ENCODE data around the gene TEX55. TPM values are rescaled to one million over a fixed set of nuclear protein-coding genes. Genes with fewer than 3 reads are reported as not detected.

Gene TEX55
- total RNA-seq, 3 donors from 2014 or later = not detected

GRCh38 chr3:119140466-119140865, 5.5 kb upstream of the TEX55 start:
- intact Hi-C loops (cut with DNase I, micrococcal nuclease) = no loop called here
- ATAC-seq = no peak
- Histone ChIP-seq H3K36me3 (ENCODE audit: low read depth) (no peaks in the 10 kb centered on the region), H3K4me1 (ENCODE audit: low read depth) (no peaks in the 10 kb centered on the region), H3K4me3 (no peak overlapping the region), H3K9me3 (no peaks in the 10 kb centered on the region)
- TF ChIP-seq CTCF (IDR thresholded peaks at IDR 0.05) = no peak
- DNase-seq = no peak

- DNase-seq = no peak
- ATAC-seq = no peak
- no peak for TF ChIP-seq CTCF (IDR thresholded peaks at IDR 0.05)
Observed at GRCh38 chr3:119145128-119145499, 851 bp upstream of the TEX55 start.

GRCh38 chr3:119146578-119147375, 812 bp downstream of the TEX55 start:
- no peak for ATAC-seq
- intact Hi-C loops (cut with DNase I, micrococcal nuclease) = no loop called here
- Histone ChIP-seq H3K9me3 (no peaks in the 10 kb centered on the region), H3K4me3 (no peak overlapping the region), H3K36me3 (ENCODE audit: low read depth) (no peaks in the 10 kb centered on the region), H3K4me1 (ENCODE audit: low read depth) (no peaks in the 10 kb centered on the region)
- TF ChIP-seq CTCF (IDR thresholded peaks at IDR 0.05) = no peak
- no peak for DNase-seq

More at GRCh38 chr3:119145128-119145499, 851 bp upstream of the TEX55 start:
- no peaks in the 10 kb centered on the region for H3K36me3 ChIP-seq (ENCODE audit: low read depth)
- no peaks in the 10 kb centered on the region for H3K4me1 ChIP-seq (ENCODE audit: low read depth)
- no peaks in the 10 kb centered on the region for H3K9me3 ChIP-seq
- intact Hi-C loops (cut with DNase I, micrococcal nuclease) = loop anchor here in 1 of 2 donors (1.0 kb wide), 1 partner anchor 96 kb away; no protein-coding TSS in a partner anchor
- H3K4me3 ChIP-seq = no peak overlapping the region

- DNase-seq = no peak
- Histone ChIP-seq H3K36me3 (ENCODE audit: low read depth) (no peaks in the 10 kb centered on the region), H3K9me3 (no peaks in the 10 kb centered on the region), H3K4me3 (no peak overlapping the region), H3K4me1 (ENCODE audit: low read depth) (no peaks in the 10 kb centered on the region)
- intact Hi-C loops (cut with DNase I, micrococcal nuclease) = no loop called here
- no peak for ATAC-seq
- TF ChIP-seq CTCF (IDR thresholded peaks at IDR 0.05) = no peak
Observed at GRCh38 chr3:119147494-119147893, 1.5 kb downstream of the TEX55 start.

GRCh38 chr3:119148493-119149180, 2.7 kb downstream of the TEX55 start:
- Histone ChIP-seq H3K9me3 (peaks cover 2% of the 10 kb centered on the region), H3K36me3 (ENCODE audit: low read depth) (no peaks in the 10 kb centered on the region), H3K4me1 (ENCODE audit: low read depth) (no peaks in the 10 kb centered on the region), H3K4me3 (no peak overlapping the region)
- DNase-seq (no peak), ATAC-seq (no peak)
- no peak for TF ChIP-seq CTCF (IDR thresholded peaks at IDR 0.05)
- intact Hi-C loops (cut with DNase I, micrococcal nuclease) = no loop called here
